Neuronal stem cell (in vitro differentiated cells): ENCODE results near the gene VWA5B1.

Source experiments
- DNase-seq: peaks from one replicate; pipeline ENCODE4 v3.0.0-alpha.2; 2013; ENCODE audit warnings: low spot score
- H2AFZ ChIP-seq: one replicate; pipeline ENCODE4 v1.6.1; 2013; ENCODE audit warnings: mild to moderate bottlenecking, low read length, inconsistent platforms
- H2AK5ac ChIP-seq: 2 replicates; pipeline ENCODE4 v1.6.1; 2013; ENCODE audit warnings: low read depth, mild to moderate bottlenecking, inconsistent platforms, low read length, moderate library complexity, mixed read lengths
- H2BK120ac ChIP-seq: 2 replicates; pipeline ENCODE4 v1.6.1; 2013; ENCODE audit warnings: low read depth, mild to moderate bottlenecking, inconsistent platforms, low read length, moderate library complexity, mixed read lengths
- H2BK12ac ChIP-seq: one replicate; pipeline ENCODE4 v1.6.1; 2013; ENCODE audit warnings: low read length, inconsistent platforms
- H2BK15ac ChIP-seq: 2 replicates; pipeline ENCODE4 v1.6.1; 2013; ENCODE audit warnings: mild to moderate bottlenecking, low read length, inconsistent platforms, mixed read lengths
- H2BK5ac ChIP-seq: one replicate; pipeline ENCODE4 v1.6.1; 2013; ENCODE audit warnings: inconsistent platforms, mild to moderate bottlenecking, low read length, moderate library complexity
- H3K14ac ChIP-seq: one replicate; pipeline ENCODE4 v1.6.1; 2013; ENCODE audit warnings: low read length, inconsistent platforms
- H3K18ac ChIP-seq: 2 replicates; pipeline ENCODE4 v1.6.1; 2013; ENCODE audit warnings: low read length, inconsistent platforms
- H3K23ac ChIP-seq: 2 replicates; pipeline ENCODE4 v1.6.1; 2013; ENCODE audit warnings: low read depth, mild to moderate bottlenecking, mixed read lengths, low read length, inconsistent platforms; ENCODE audit not compliant: poor library complexity
- H3K27ac ChIP-seq: replicated peaks from 3 replicates; pipeline ENCODE4 v1.5.1; 2013; ENCODE audit warnings: low read length, inconsistent platforms
- H3K27me3 ChIP-seq, 3 experiments: 2 replicates each; pipeline ENCODE4 v1.6.1; 2013; ENCODE audit warnings: low read length in 3 of 3, mild to moderate bottlenecking in 2 of 3, inconsistent platforms in 1 of 3, low read depth in 1 of 3, mixed read lengths in 1 of 3, moderate library complexity in 1 of 3; ENCODE audit not compliant: control insufficient read depth in 3 of 3, insufficient read depth in 3 of 3
- H3K36me3 ChIP-seq, 2 donors: replicated peaks in 1 of 2; 2 replicates each; pipeline ENCODE4 v1.6.1; 2013; ENCODE audit warnings: low read length in 2 of 2; ENCODE audit not compliant: control insufficient read depth in 2 of 2, insufficient read depth in 2 of 2
- H3K4ac ChIP-seq: 2 replicates; pipeline ENCODE4 v1.6.1; 2013; ENCODE audit warnings: inconsistent platforms, mild to moderate bottlenecking, low read length, moderate library complexity
- H3K4me1 ChIP-seq, 2 donors: 1 replicate in 1 of 2; 2 replicates in 1 of 2; pipeline ENCODE4 v1.6.1; 2013; ENCODE audit warnings: low read length in 2 of 2, low read depth in 1 of 2; ENCODE audit not compliant: control insufficient read depth in 2 of 2, insufficient read depth in 1 of 2
- H3K4me2 ChIP-seq: one replicate; pipeline ENCODE4 v1.6.1; 2013; ENCODE audit warnings: mild to moderate bottlenecking, low read length, inconsistent platforms; ENCODE audit not compliant: insufficient read depth, poor library complexity, severe bottlenecking
- H3K4me3 ChIP-seq, 2 donors: 2 replicates each; pipeline ENCODE4 v1.5.1; 2013; ENCODE audit warnings: low read length in 2 of 2, mild to moderate bottlenecking in 2 of 2, inconsistent platforms in 1 of 2, moderate library complexity in 1 of 2
- H3K79me1 ChIP-seq: one replicate; pipeline ENCODE4 v1.6.1; 2013; ENCODE audit warnings: low read depth, mild to moderate bottlenecking, inconsistent platforms, low read length, moderate library complexity
- H3K9ac ChIP-seq: one replicate; pipeline ENCODE4 v1.6.1; 2013; ENCODE audit warnings: mild to moderate bottlenecking, low read depth, low read length, inconsistent platforms; ENCODE audit not compliant: poor library complexity
- H3K9me3 ChIP-seq, 2 donors: replicated peaks in 1 of 2; 2 replicates each; pipeline versions ENCODE3 to v1.6.1; 2013; ENCODE audit warnings: low read length in 2 of 2, mild to moderate bottlenecking in 2 of 2, inconsistent platforms in 1 of 2, low read depth in 1 of 2, mixed read lengths in 1 of 2, moderate library complexity in 1 of 2; ENCODE audit not compliant: control insufficient read depth in 2 of 2, insufficient read depth in 1 of 2
- H4K8ac ChIP-seq: one replicate; pipeline ENCODE4 v1.6.1; 2013; ENCODE audit warnings: low read depth, mild to moderate bottlenecking, inconsistent platforms, low read length, moderate library complexity
- H4K91ac ChIP-seq: one replicate; pipeline ENCODE4 v1.6.1; 2013; ENCODE audit warnings: low read length, low read depth, mild to moderate bottlenecking, inconsistent platforms; ENCODE audit not compliant: poor library complexity
- WGBS, 2 donors: extraction: QIAGEN DNeasy Blood & Tissue Kit; methylation state at CpG; one replicate each; pipeline ENCODE4 v1.1.7; 2013; ENCODE audit warnings: missing lambda C conversion rate in 2 of 2, mixed read lengths in 1 of 2; ENCODE audit not compliant: insufficient read length in 2 of 2, insufficient replicate concordance in 1 of 2; ENCODE audit errors: extremely low coverage in 2 of 2; 5-methylcytosine and 5-hydroxymethylcytosine counted together

The VWA5B1 gene

GRCh38 chr1:20390589-20391331, 100.1 kb downstream of the VWA5B1 start:
- no CpG with 5 or more reads among the region's 5 CpGs for WGBS, 2 donors
- H2BK12ac ChIP-seq: no peak overlapping the region
- no peak overlapping the region for H3K27ac ChIP-seq
- no peak overlapping the region for H2BK120ac ChIP-seq
- no peak overlapping the region for H2BK15ac ChIP-seq
- H3K4me2 ChIP-seq: no peak overlapping the region
- H3K9me3 ChIP-seq: no peaks in the 10 kb centered on the region
- H3K27me3 ChIP-seq: peaks cover 0 to 33% (median 0%) of the 10 kb centered on the region in 3 experiments
- peaks cover 1% of the 10 kb centered on the region for H3K79me1 ChIP-seq
- no peak overlapping the region for H2AK5ac ChIP-seq
- no peak overlapping the region for H3K14ac ChIP-seq
- no peak overlapping the region for H3K4me3 ChIP-seq
- no peak overlapping the region for H2BK5ac ChIP-seq
- no peak for DNase-seq
- H3K23ac ChIP-seq: no peak overlapping the region
- H3K4ac ChIP-seq: no peak overlapping the region
- H4K8ac ChIP-seq: no peak overlapping the region
- H2AFZ ChIP-seq: no peak overlapping the region
- no peak overlapping the region for H3K9ac ChIP-seq
- H3K18ac ChIP-seq: no peak overlapping the region
- H3K4me1 ChIP-seq: peaks cover 0 to 9% of the 10 kb centered on the region in 2 donors
- H3K36me3 ChIP-seq: no peaks in the 10 kb centered on the region
- no peak overlapping the region for H4K91ac ChIP-seq

DNA sequence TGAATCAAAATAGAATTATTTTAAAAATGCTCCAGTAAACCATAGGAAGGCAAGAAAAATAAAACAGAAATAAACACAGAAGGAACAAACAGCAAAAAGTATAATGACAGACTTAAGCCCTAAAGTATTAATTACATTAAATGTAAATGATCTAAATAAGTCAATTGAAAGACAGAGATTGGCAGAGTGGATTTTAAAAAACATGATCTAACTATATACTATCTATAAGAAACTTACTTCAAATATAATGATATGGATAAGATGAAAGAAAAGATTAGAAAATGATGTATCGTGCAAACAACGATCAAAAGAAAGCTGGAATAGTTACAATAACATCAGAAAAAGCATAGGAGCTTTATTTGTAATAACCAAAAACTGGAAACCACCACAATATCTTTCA, 104.6 kb downstream of the VWA5B1 start:
- H3K9ac ChIP-seq: no peak overlapping the region
- H4K91ac ChIP-seq: no peak overlapping the region
- WGBS, 2 donors: no CpG with 5 or more reads among the region's 2 CpGs
- no peak overlapping the region for H3K4me3 ChIP-seq
- H3K23ac ChIP-seq: no peak overlapping the region
- H4K8ac ChIP-seq: no peak overlapping the region
- H3K4me1 ChIP-seq: peaks cover 0 to 4% of the 10 kb centered on the region in 2 donors
- H3K14ac ChIP-seq: no peak overlapping the region
- H3K79me1 ChIP-seq: no peaks in the 10 kb centered on the region
- no peak overlapping the region for H2BK5ac ChIP-seq
- H2AFZ ChIP-seq: no peak overlapping the region
- no peak overlapping the region for H2BK12ac ChIP-seq
- H3K36me3 ChIP-seq: no peaks in the 10 kb centered on the region
- H3K4me2 ChIP-seq: no peak overlapping the region
- no peaks in the 10 kb centered on the region for H3K9me3 ChIP-seq
- H2AK5ac ChIP-seq: no peak overlapping the region
- DNase-seq: no peak
- no peak overlapping the region for H3K18ac ChIP-seq
- no peak overlapping the region for H2BK120ac ChIP-seq
- H3K27ac ChIP-seq: no peak overlapping the region
- H2BK15ac ChIP-seq: no peak overlapping the region
- no peak overlapping the region for H3K4ac ChIP-seq
- peaks cover 0 to 7% (median 0%) of the 10 kb centered on the region in 3 experiments for H3K27me3 ChIP-seq

GRCh38 chr1:20398744-20399143, 108.1 kb downstream of the VWA5B1 start:
- no peak for DNase-seq
- no peak overlapping the region for H3K4me2 ChIP-seq
- H4K8ac ChIP-seq: no peak overlapping the region
- no peak overlapping the region for H3K27ac ChIP-seq
- H3K36me3 ChIP-seq: no peaks in the 10 kb centered on the region
- H2BK15ac ChIP-seq: no peak overlapping the region
- no peak overlapping the region for H2AFZ ChIP-seq
- H4K91ac ChIP-seq: no peak overlapping the region
- no peak overlapping the region for H3K14ac ChIP-seq
- H3K23ac ChIP-seq: no peak overlapping the region
- no peaks in the 10 kb centered on the region for H3K9me3 ChIP-seq
- no peaks in the 10 kb centered on the region for H3K79me1 ChIP-seq
- no peak overlapping the region for H3K4me3 ChIP-seq
- H3K27me3 ChIP-seq: peaks cover 0 to 19% (median 0%) of the 10 kb centered on the region in 3 experiments
- H2BK12ac ChIP-seq: no peak overlapping the region
- no peak overlapping the region for H2BK5ac ChIP-seq
- peaks cover 0 to 5% of the 10 kb centered on the region in 2 donors for H3K4me1 ChIP-seq
- no peak overlapping the region for H3K18ac ChIP-seq
- no peak overlapping the region for H2BK120ac ChIP-seq
- H2AK5ac ChIP-seq: no peak overlapping the region
- H3K4ac ChIP-seq: no peak overlapping the region
- H3K9ac ChIP-seq: no peak overlapping the region
- no CpG with 5 or more reads among the region's 4 CpGs for WGBS, 2 donors

DNA sequence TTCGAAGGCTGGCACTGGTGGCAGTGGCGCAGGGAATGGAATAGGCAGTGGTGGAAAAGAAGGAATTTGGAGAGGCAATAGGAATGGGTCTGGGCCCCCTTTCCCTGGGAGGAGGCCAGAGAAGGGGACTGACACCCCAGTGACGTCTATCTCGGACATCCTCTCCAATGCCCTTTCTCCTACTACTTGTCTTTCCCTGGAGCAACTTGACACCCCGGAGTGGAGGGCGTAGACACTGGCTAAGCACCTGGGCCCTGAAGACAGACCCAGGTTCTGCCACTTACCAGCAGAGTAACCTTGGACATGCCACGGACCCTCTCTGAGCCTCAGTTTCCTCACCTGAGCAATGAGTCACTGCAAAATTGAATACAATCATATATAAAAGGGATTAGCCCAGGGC, 108.5 kb downstream of the VWA5B1 start:
- no peak overlapping the region for H4K8ac ChIP-seq
- no peak for DNase-seq
- no peak overlapping the region for H2BK120ac ChIP-seq
- H3K36me3 ChIP-seq: no peaks in the 10 kb centered on the region
- no peak overlapping the region for H3K9ac ChIP-seq
- H3K27me3 ChIP-seq: peaks cover 0 to 24% (median 0%) of the 10 kb centered on the region in 3 experiments
- H3K27ac ChIP-seq: no peak overlapping the region
- H2AK5ac ChIP-seq: no peak overlapping the region
- H3K4me3 ChIP-seq: no peak overlapping the region
- no peak overlapping the region for H2AFZ ChIP-seq
- no peak overlapping the region for H3K23ac ChIP-seq
- WGBS, 2 donors: no CpG with 5 or more reads among the region's 7 CpGs
- no peaks in the 10 kb centered on the region for H3K79me1 ChIP-seq
- no peak overlapping the region for H2BK15ac ChIP-seq
- H3K18ac ChIP-seq: no peak overlapping the region
- no peaks in the 10 kb centered on the region for H3K9me3 ChIP-seq
- H3K4me2 ChIP-seq: no peak overlapping the region
- H2BK12ac ChIP-seq: no peak overlapping the region
- peaks cover 0 to 5% of the 10 kb centered on the region in 2 donors for H3K4me1 ChIP-seq
- no peak overlapping the region for H4K91ac ChIP-seq
- no peak overlapping the region for H3K14ac ChIP-seq
- H3K4ac ChIP-seq: no peak overlapping the region
- H2BK5ac ChIP-seq: no peak overlapping the region
